Omental fat pad (tissue), 4 donors: Measurements from ENCODE around the gene TMEM213. TPM values are rescaled to one million over a fixed set of nuclear protein-coding genes. Genes with fewer than 3 reads are reported as not detected.
"Not testable (repeated sequence)": the region's sequence is repeated elsewhere in the genome, so short reads cannot be mapped to it uniquely, and the experiment has no call there.

Experiments used
- ATAC-seq: fragments of 150-250 bp; one replicate; pipeline ENCODE4 v1.9.1; 2016; ENCODE audit warnings: mild to moderate bottlenecking, moderate library complexity; ENCODE audit not compliant: low FRiP score
- DNase-seq: peaks from one replicate; pipeline ENCODE4 v3.0.0-alpha.2; 2019; ENCODE audit warnings: low spot score
- total RNA-seq, 4 donors: library from RNA; depleted of rRNA; stranded (reverse); fragments of >200 nt; gene quantifications; one replicate each; pipeline ENCODE4 v1.1.0, GENCODE V29; 2016
- TF ChIP-seq, protein P1 (sequence below), 3 donors: fragments of 450-650 bp; IDR thresholded peaks; one replicate each; pipeline ENCODE4 v1.5.1; 2016 to 2017; ENCODE audit warnings: antibody characterized with exemption in 3 of 3, mild to moderate bottlenecking in 3 of 3, moderate library complexity in 2 of 3

The TMEM213 gene
- total RNA-seq, 4 donors from 2014 or later = not detected

DNA sequence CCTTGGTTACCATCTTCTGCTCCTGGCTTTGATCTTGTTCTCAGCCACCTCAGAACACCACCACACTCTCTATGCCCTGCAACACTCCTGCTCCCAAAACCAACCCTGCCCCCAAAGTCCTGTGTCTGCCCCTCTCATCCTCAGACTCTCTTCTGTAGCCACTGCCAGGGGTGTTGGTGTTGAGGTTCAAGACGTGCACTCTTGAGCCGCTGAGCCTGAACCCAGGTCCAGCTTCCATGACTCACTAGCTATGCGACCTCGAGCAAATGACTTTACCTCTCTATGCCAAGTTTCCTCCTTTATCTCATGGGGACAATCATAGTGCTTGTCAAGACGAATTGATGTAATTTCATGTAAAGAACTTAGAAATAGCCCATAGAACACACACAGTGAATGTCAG is 1.0 kb downstream of the TMEM213 start:
- TF ChIP-seq, protein P1, sequence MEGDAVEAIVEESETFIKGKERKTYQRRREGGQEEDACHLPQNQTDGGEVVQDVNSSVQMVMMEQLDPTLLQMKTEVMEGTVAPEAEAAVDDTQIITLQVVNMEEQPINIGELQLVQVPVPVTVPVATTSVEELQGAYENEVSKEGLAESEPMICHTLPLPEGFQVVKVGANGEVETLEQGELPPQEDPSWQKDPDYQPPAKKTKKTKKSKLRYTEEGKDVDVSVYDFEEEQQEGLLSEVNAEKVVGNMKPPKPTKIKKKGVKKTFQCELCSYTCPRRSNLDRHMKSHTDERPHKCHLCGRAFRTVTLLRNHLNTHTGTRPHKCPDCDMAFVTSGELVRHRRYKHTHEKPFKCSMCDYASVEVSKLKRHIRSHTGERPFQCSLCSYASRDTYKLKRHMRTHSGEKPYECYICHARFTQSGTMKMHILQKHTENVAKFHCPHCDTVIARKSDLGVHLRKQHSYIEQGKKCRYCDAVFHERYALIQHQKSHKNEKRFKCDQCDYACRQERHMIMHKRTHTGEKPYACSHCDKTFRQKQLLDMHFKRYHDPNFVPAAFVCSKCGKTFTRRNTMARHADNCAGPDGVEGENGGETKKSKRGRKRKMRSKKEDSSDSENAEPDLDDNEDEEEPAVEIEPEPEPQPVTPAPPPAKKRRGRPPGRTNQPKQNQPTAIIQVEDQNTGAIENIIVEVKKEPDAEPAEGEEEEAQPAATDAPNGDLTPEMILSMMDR (IDR thresholded peaks at IDR 0.05) = no peak
- ATAC-seq = no peak
- no peak for DNase-seq

DNA sequence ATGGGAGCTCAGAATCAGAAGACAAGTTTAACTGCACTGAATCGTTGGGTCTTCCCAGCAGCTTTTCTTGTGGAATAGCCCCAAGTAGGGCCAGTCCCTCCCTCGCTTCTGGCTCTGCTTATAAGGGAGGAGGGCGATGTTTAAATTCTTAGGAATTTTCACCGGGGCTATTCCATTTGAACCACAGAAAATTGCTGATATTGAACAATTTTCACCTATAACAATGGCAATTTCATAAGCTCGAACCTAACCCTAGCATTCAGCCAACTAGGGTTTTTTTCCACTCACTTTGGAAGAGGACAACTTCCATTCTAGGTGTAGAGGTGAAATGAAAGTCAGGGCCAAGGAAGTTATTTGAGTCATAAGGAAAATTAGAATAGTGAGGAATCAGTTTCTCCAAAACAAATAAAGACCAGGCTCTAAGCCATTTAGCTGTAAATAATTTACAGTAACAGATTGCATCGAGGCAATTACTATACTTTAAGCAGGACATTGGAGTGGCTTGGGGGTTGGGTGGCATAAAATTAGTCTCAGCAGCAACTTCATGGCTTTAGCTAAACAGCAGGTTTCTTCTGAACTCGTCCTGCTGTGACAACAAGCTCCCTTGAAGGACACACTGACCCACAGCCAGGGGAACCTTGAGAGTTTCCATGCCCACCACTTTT is 1.7 kb downstream of the TMEM213 start:
- no peak for ATAC-seq

DNA sequence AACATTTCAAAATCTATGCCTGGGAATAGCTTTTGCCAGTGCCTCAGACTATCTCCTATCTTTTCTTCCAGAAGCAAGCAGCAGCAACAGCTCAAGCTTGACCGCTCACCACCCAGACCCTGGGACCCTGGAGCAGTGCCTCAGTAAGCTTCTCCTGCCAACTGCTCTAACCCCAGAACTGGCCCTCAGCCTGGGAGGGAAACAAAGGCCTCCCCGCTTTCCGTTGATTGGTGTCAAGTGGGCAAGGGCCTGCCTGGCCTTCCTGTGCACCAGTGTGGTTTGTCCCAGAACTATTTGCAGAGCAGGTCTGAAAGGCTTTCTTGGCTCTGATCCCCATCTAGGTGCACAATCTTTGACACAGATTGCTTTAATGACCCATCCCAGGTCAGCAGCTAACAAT is 3.5 kb downstream of the TMEM213 start:
- TF ChIP-seq, protein P1 (IDR thresholded peaks at IDR 0.05) = no peak
- no peak for DNase-seq
- ATAC-seq = no peak

More for the DNA sequence above, 1.7 kb downstream of the TMEM213 start:
- no peak for DNase-seq
- TF ChIP-seq, protein P1 (IDR thresholded peaks at IDR 0.05) = no peak

DNA sequence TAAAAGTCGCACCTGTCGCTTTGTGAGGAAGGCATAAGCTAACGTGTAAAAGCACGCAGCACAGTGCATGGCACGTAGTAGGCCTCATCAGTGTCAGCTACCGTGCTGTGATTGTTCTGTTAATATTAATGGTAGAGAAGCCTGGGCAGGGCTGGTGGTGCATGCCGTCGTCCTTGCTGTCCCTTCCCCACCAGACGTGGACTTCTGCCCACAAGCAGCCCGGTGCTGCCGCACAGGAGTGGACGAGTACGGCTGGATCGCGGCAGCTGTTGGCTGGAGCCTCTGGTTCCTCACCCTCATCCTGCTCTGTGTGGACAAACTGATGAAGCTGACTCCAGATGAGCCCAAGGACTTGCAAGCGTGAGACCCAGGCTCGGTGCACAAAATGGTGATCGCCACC is 4.9 kb downstream of the TMEM213 start:
- no peak for ATAC-seq
- TF ChIP-seq, protein P1 (IDR thresholded peaks at IDR 0.05) = no peak
- no peak for DNase-seq

DNA sequence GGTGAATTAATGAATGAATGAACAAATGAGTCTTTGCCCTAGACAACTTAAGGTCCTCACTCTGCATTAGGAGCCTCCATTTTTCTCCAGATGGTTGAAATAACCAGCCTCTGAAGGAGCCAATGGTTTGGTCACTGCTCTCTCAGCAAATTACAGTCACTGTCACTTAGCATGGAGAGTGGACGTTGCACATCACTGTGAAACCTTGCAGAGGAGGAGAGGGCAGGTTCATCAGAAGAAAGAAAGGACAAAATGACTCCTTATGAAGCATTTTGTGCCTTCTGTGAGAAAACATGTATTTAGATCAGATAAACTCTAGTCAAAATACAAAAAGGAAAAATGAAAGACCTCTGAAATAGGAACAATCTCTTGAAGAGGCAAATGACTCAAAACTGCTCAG is 6.8 kb downstream of the TMEM213 start:
- DNase-seq (no peak), ATAC-seq (no peak)
- TF ChIP-seq, protein P1 (IDR thresholded peaks at IDR 0.05) = no peak

DNA sequence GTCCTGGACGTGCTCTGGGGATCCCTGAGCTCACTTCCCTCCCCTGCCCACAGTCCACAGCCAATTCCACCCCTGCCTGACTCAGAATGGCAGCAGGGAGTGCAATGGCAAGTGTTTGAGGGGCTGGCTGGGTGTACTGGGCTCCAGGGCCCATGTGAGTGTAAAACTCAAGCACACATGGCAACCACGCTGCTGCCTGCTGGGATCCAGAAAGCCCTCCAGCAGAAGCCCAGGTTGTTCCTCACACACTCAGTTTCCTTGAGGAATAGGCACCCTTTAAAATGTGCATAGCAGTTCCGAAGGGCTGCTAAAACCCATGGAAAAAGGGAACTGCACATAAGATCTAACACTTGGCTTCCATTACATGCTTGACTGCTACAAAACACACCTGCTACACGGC is 11.6 kb downstream of the TMEM213 start:
- ATAC-seq (no peak), DNase-seq (no peak)
- TF ChIP-seq, protein P1 (IDR thresholded peaks at IDR 0.05) = no peak

DNA sequence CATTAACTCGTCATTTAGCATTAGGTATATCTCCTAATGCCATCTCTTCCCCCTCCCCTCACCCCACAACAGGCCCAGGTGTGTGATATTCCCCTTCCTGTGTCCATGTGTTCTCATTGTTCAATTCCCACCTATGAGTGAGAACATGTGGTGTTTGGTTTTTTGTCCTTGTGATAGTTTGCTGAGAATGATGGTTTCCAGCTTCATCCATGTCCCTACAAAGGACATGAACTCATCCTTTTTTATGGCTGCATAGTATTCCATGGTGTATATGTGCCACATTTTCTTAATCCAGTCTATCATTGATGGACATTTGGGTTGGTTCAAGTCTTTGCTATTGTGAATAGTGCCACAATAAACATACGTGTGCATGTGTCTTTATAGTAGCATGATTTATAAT is 13.5 kb downstream of the TMEM213 start:
- not testable (repeated sequence) for ATAC-seq, DNase-seq
